Activated CD8-positive, alpha-beta T cell treated with anti-CD3 and anti-CD28 coated beads for 36 hours (primary cell): ENCODE measurements around the gene MRPL10. TPM values are rescaled to one million over a fixed set of nuclear protein-coding genes. Genes with fewer than 3 reads are reported as not detected.

Source experiments
- ATAC-seq: fragments of 200-7000 bp; cut with Tn5 transposase; one replicate; pipeline ENCODE4 v1.10.0; 2021; ENCODE audit warnings: mild to moderate bottlenecking, moderate library complexity
- CTCF ChIA-PET: fragments of 350-600 bp; sonication (Branson Sonifier 250); formaldehyde crosslinking; loops from one replicate; lab custom pipeline; 2021; ENCODE audit warnings: antibody characterized with exemption; lab: Charles Lee
- POLR2A ChIA-PET: fragments of 350-600 bp; sonication (Branson Sonifier 250); formaldehyde crosslinking; loops from one replicate; lab custom pipeline; 2021; ENCODE audit warnings: antibody characterized with exemption; lab: Charles Lee
- DNase-seq: peaks from one replicate; pipeline ENCODE4 v3.0.0-alpha.2; 2020
- H3K27ac Mint-ChIP-seq: one replicate; pipeline ENCODE4 v1.8.0; 2021; ENCODE audit warnings: mild to moderate bottlenecking, mixed read lengths
- H3K27me3 Mint-ChIP-seq: one replicate; pipeline ENCODE4 v1.8.0; 2021; ENCODE audit warnings: mixed read lengths
- H3K36me3 Mint-ChIP-seq: one replicate; pipeline ENCODE4 v1.8.0; 2021; ENCODE audit warnings: low read depth, mixed read lengths
- H3K4me1 Mint-ChIP-seq: one replicate; pipeline ENCODE4 v1.8.0; 2021; ENCODE audit warnings: low read depth, mixed read lengths
- H3K4me3 Mint-ChIP-seq: one replicate; pipeline ENCODE4 v1.8.0; 2021; ENCODE audit warnings: mild to moderate bottlenecking, moderate library complexity, mixed read lengths
- H3K9me3 Mint-ChIP-seq: one replicate; pipeline ENCODE4 v1.8.0; 2021; ENCODE audit warnings: mixed read lengths
- CTCF ChIP-seq: fragments of 200-600 bp; IDR thresholded peaks from one replicate; pipeline ENCODE4 v1.8.0; 2022; ENCODE audit warnings: antibody characterized with exemption, mild to moderate bottlenecking
- intact Hi-C: fragments of 100-400 bp; cut with micrococcal nuclease; formaldehyde crosslinking; loops from one replicate; pipeline ENCODE4 v1.10.0; 2022
- total RNA-seq, 2 experiments: library from RNA; stranded (reverse); gene quantifications; one replicate each; pipeline ENCODE4 v1.2.3, GENCODE V29; 2021

MRPL10 gene
- total RNA-seq, 2 experiments from 2014 or later = 66.5 to 67.0 TPM

GRCh38 chr17:47813512-47814031 is 17.8 kb downstream of the MRPL10 start:
- Mint-ChIP-seq H3K27me3 (no peaks in the 10 kb centered on the region), H3K9me3 (no peaks in the 10 kb centered on the region)
- CTCF ChIA-PET = no interaction called here

GRCh38 chr17:47813077-47813476 is 18.3 kb downstream of the MRPL10 start:
- Mint-ChIP-seq H3K4me3 (no peak overlapping the region), H3K27me3 (no peaks in the 10 kb centered on the region), H3K9me3 (no peaks in the 10 kb centered on the region), H3K36me3 (peaks cover 9% of the 10 kb centered on the region), H3K27ac (no peak overlapping the region), H3K4me1 (peaks cover 7% of the 10 kb centered on the region)
- intact Hi-C loops = no loop called here
- CTCF ChIA-PET = no interaction called here
- no peak for DNase-seq
- POLR2A ChIA-PET = no interaction called here
- no peak for ATAC-seq
- TF ChIP-seq CTCF = no peak

More at GRCh38 chr17:47813512-47814031, 17.8 kb downstream of the MRPL10 start:
- intact Hi-C loops = no loop called here
- no peak overlapping the region for H3K4me3 Mint-ChIP-seq
- H3K36me3 Mint-ChIP-seq = peaks cover 9% of the 10 kb centered on the region
- ATAC-seq (no peak), DNase-seq (no peak)
- TF ChIP-seq CTCF = no peak
- H3K27ac Mint-ChIP-seq = no peak overlapping the region
- POLR2A ChIA-PET = interaction anchor here (1.5 kb wide), 1 partner anchor 12 kb away, joined by 3 read pairs; no protein-coding TSS in a partner anchor
- H3K4me1 Mint-ChIP-seq = peaks cover 7% of the 10 kb centered on the region

- Mint-ChIP-seq H3K27ac (no peak overlapping the region), H3K4me3 (no peak overlapping the region), H3K9me3 (no peaks in the 10 kb centered on the region), H3K27me3 (no peaks in the 10 kb centered on the region), H3K36me3 (peaks cover 15% of the 10 kb centered on the region), H3K4me1 (peaks cover 7% of the 10 kb centered on the region)
- POLR2A ChIA-PET = no interaction called here
- ATAC-seq (no peak), DNase-seq (no peak)
- TF ChIP-seq CTCF = no peak
- intact Hi-C loops = no loop called here
- CTCF ChIA-PET = no interaction called here
Observed at GRCh38 chr17:47812146-47812920, 19.0 kb downstream of the MRPL10 start.

GRCh38 chr17:47811709-47812108 is 19.6 kb downstream of the MRPL10 start:
- H3K9me3 Mint-ChIP-seq = no peaks in the 10 kb centered on the region
- no peak overlapping the region for H3K4me3 Mint-ChIP-seq
- ChIA-PET POLR2A (no interaction called here), CTCF (no interaction called here)
- no peak overlapping the region for H3K27ac Mint-ChIP-seq
- no peak for ATAC-seq
- peaks cover 7% of the 10 kb centered on the region for H3K4me1 Mint-ChIP-seq
- no peak for DNase-seq
- intact Hi-C loops = no loop called here
- H3K36me3 Mint-ChIP-seq = peaks cover 19% of the 10 kb centered on the region
- no peaks in the 10 kb centered on the region for H3K27me3 Mint-ChIP-seq
- no peak for TF ChIP-seq CTCF
